HG03521 (cell line): Measurements from ENCODE around the gene PROS1.
A peak's percentile ranks its signal among the peaks of the same experiment; 100 is the strongest.
"Not testable (repeated sequence)": the region's sequence is repeated elsewhere in the genome, so short reads cannot be mapped to it uniquely, and the experiment has no call there.

ENCODE experiments used
- ATAC-seq: cut with Tn5 transposase; IDR thresholded peaks from one replicate; pipeline ENCODE4 v1.9.1; 2021; ENCODE audit warnings: mild to moderate bottlenecking, moderate library complexity; ENCODE audit not compliant: unreplicated experiment

Gene PROS1

DNA sequence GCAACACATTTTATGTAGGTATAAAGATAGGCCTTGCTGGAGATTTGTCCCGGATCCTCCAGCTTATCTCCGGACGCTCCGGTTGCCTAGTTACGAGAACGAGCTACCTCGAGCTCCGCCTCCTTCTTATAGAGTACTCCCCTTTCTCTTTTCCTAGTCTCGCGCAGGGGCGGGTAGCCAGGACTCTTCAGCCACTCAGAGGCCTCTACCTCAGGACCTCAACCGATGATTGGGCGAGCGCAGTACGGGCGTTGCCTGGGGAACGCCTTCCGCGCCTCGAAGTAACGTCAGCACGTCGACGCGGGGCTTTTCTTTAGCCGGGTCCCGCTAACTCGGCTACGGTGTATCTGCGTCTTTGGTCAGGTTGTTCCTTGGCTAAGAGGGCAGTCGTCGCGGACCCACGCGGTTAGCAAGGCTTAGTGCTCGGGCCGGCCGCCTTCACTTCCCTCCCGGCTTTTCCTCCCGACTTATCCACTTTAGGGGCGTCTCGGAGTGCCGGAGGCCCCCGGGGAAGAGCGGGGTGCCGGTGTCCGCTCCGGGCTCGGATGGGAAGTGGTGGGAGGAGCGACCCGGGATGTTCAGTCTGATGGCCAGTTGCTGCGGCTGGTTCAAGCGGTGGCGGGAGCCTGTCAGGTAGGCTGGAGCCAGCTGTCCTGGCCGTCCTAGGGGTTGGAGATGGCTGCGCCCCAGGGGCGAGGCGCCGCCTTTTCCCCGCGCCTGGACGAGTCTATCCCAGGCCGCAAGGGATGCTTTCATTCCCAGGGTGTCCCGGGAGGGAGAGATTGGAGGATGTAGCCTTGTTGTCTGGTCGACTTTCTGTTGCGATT lies 6.4 kb upstream of the PROS1 start, which contains the start of gene ARL13B:
Gene ARL13B, plus strand, starts transcription at position 306 of the 827 bp plus-strand sequence. Its CDS starts 269 bp downstream, at position 575.
- ATAC-seq = peak; percentile 100

DNA sequence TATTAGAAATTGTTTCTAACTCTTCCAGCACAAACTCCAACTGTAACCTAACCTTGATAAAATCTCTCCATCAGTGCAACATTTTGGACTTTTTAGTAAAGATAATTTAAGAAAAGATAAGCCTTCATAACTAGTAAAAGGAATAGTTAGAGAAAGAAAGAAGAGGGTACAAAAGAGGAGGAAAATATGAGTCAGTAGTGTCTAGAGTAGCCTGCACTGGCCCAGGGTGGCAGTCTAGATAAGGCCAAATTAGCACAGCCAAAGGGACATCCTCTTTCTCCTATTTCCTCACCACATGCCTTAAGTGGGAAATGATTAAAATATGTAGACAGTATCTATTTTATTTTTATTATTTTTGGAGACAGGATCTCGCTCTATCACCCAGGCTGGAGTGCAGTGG lies 3.7 kb downstream of the PROS1 start:
- ATAC-seq = no peak

DNA sequence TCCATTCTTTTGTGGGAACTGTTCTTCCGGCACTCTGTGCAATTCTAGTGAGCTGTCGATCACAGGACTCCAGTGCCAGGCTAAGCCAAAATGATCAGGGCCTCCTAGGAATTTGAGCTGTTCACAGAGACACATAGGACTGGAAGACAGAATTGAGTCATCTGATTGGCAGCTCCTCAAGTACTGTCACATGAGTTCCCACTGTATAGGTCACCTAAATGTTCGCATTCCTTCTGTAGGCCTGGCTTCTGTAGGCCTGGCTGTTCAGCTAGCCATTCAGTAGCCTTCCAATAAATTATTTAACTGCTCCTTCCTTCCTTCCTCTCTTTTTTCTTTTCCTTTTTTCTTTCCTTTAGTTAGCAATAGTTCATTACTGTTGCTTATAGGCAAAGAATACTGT lies 4.3 kb downstream of the PROS1 start:
- no peak for ATAC-seq

DNA sequence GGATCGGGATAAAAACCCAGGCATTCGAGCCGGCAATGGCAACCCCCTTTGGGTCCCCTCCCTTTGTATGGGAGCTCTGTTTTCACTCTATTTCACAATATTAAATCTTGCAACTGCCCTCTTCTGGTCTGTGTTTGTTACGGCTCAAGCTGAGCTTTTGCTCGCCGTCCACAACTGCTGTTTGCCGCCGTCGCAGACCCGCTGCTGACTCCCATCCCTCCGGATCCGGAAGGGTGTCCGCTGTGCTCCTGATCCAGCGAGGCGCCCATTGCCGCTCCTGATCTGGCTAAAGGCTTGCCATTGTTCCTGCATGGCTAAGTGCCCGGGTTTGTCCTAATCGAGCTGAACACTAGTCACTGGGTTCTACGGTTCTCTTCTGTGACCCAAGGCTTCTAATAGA lies 8.6 kb downstream of the PROS1 start:
- not testable (repeated sequence) for ATAC-seq

DNA sequence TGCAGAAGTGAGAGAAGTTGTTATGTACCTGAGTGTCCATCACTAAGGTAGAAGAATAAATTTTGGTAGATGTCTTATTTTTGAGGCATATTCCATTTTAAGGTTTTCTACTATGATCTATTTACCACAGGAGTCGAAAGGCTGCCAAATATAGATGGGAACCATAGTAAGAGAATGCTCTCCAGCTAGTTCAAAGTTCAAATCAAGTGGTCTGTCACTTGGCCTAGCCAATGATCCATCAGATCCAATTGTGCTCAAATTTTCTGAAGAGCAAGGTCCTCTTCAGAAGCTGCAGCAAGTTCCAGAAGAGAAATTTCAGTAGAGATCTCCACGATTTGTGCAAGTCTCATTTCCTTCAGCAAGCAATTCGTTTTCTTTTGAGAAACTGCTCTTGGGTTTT lies 10.9 kb downstream of the PROS1 start:
- ATAC-seq = no peak

DNA sequence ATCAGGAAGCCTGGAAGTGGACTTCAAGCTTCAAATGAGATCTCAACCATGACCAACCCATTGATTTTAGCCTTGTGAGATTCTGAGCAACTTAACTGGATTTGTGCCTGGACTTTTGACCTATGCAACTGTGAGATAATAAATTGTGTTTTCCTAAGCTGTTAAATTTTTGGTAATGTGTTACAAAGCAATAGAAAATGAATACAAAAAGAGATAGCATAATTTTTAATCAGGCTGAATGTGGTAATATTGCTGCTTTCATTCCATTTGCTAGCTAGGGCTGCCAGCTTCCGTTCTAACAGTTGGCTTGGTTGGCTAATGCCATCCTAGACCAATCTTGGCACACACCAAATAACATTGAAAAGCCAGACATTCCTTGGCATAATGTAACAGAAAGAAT lies 12.2 kb downstream of the PROS1 start:
- no peak for ATAC-seq

DNA sequence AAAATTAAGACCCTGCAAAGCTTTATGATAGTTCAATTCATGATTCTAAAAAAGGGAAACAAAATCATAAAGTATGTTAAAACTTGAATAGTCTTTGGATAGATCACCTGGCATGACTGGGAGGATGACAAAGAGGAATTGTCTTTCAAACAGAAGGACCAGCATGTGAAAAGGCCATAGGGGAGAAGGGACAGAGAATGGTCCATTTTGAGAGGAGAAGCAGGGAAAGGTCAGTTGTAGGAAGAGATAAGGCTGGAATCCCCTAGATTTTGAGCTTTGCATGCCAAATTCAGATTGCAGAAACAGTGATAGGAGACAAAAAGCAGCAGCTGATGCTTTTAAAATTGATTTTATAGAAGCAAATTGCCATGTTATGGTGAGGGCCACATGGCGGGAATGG lies 12.7 kb downstream of the PROS1 start:
- no peak for ATAC-seq

DNA sequence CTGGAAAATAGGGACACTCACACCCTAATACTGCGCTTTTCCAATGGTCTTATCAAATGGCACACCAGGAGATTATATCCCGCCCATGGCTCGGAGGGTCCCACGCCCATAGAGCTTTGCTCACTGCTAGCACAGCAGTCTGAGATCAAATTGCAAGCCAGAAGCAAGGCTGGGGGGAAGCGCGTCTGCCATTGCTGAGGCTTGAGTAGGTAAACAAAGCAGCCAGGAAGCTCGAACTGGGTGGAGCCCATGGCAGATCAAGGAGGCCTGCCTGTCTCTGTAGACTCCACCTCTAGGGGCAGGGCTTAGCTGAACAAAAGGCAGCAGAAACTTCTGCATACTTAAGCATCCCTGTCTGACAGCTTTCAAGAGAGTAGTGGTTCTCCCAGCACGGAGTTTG lies 23.7 kb downstream of the PROS1 start:
- not testable (repeated sequence) for ATAC-seq

DNA sequence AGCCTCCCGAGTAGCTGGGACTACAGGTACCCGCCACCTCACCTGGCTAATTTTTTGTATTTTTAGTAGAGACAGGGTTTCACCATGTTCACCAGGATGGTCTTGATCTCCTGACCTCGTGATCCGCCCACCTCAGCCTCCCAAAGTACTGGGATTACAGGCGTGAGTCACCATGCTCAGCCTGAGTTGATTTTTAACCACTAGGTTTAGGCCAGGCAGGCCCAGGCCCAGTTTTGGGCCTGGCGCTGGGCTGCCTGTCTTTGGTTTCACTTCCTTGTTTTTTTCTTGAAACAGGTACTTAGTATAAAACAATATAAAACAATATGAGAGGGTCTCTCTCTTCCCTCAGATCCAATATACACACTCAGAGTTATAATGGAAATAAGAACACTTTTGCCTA lies 36.2 kb downstream of the PROS1 start:
- not testable (repeated sequence) for ATAC-seq

DNA sequence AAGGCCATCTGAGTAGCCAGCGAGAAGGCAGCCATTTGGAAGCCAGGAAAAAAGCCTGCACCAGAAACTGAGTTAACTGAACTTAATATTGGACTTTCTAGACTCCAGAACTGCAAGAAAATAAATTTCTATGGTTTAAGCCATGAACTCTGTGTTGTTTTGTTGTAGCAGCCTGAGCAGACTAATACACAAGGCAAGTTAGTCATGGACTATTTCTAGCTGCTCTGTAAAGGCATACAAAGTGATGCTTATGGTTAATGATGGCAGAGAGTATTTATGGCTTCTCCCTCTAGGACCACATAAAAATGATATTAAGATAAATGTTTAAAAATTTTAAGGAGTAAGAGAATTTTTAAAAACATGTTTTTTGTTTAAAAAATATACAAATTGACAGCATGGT lies 37.1 kb downstream of the PROS1 start:
- no peak for ATAC-seq

DNA sequence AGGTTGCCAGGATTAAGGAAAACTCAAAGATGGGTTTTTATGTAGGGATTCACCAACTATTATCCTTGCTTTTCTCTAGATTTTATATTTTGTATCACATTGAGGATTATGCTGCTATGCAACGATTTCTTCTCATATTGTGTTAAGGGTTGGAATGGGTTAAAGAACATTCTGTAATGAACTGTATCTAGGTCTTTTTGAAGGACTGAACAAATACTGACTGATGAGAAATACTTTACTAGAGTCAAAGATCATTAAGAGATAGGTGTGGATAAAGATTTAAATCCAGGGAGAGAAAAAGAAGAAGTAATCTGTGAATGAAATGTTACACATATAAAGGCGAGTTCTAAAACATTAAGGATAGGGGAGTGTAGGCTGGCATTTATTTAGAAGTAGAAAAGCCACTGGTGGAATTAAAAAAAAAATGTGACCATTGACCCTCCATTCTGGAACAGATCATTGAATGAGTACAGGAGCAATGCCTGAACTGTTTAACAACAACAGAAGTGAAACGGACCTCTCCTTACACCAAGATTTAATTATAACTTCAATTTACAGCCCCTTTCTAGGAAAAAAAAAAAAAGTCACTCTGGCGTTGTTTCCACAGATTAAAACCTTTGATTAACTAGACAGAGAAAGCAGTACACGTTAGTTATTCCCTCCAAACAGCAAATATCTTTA lies 39.2 kb downstream of the PROS1 start:
- no peak for ATAC-seq

DNA sequence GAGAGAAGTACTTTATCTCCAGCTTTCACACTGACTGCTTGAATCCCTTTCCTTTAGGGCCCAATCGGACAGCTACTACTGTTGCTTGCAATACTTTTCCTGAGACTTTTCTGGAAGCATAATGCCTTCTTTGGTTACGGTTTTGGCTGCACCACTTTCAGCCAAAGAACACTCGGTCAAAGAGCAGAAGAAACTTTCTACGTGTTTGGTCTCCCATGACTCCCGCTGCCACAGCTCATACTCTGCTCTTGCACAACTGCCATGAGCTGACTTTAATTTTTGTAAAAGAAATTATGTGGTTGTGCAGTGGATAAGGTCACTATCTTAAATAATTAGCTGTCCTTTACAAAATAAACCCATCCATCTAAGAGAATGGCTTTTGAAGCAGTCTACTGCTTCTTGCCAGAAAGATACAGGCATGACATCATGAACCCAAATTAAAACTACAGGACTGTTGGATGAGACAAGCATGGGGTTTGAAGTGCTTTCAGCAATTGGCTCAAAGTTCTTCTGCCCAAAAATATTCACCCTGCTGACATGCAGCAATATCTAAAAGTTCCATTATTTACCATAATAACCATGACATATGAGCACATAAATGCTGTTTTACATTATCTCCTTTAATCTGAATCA lies 42.0 kb downstream of the PROS1 start:
- no peak for ATAC-seq

DNA sequence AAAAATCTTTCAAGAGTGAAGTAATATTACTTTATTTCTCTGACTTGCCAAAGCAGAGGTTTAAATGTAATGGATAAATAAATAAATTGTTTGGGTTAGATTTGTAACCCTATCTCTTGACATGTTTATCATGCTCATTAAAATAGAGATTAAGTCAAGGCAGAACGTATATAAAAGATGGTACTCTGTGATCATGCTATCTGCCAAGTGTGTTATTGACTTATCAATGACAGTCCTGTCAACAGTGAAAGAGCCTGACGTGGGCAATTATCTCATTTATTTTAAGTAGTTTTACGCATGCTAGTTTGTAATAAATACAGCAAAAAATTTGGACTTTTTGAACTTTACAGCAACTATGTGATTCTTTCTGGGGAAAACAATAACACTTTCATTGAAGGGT lies 43.7 kb downstream of the PROS1 start:
- no peak for ATAC-seq

DNA sequence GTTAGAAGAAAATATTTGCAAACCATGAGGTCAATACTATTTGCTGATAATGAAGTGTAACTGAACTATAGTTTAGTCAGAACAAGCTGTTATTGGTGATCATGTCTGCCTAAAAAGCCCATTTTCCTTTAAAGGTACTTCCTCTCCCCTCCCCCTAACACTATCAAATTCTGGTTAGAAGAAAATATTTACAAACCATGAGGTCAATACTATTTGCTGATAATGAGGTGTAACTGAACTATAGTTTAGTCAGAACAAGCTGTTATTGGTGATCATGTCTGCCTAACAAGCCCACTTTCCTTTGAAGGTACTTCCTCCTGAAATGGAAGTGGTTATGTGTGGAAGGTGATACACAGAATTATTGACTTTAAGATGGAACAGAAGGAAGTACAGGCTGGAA lies 46.9 kb downstream of the PROS1 start:
- ATAC-seq = no peak

DNA sequence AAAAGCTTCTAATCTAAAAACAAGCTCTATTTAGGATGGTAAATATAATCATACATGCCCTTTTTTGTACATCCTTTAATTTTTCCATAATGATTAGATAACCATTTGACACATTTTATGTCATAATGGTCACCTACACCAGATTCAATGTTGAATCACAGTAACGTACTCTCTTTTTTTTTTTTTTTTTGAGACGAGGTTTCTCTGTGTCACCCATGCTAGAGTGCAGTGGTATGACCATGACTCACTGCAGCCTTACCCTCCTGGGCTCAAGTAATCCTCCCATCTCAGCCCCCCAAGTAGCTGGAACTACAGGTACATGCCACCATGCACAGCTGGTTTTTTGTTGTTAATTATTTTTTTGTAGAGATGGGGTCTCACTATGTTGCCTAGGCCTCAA lies 49.2 kb downstream of the PROS1 start:
- ATAC-seq = no peak

DNA sequence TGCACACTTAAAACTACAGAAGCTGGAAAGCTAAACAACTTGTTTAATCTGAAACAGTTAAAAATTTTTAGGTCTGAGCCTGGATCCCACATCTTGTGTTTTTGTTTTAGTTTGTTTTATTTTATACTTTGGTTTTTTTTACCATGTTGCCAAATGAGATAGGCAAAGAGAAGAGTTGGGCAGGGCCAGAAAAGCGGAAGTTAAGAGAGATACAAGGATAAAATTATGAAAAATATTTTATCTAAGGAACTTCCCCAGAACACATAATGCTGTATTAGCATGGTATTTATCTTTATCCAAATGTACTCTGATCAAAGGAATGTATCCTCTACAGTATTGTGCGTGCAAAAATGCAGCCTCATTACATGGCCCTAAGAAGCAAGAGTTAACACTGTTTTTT lies 50.7 kb downstream of the PROS1 start:
- no peak for ATAC-seq

DNA sequence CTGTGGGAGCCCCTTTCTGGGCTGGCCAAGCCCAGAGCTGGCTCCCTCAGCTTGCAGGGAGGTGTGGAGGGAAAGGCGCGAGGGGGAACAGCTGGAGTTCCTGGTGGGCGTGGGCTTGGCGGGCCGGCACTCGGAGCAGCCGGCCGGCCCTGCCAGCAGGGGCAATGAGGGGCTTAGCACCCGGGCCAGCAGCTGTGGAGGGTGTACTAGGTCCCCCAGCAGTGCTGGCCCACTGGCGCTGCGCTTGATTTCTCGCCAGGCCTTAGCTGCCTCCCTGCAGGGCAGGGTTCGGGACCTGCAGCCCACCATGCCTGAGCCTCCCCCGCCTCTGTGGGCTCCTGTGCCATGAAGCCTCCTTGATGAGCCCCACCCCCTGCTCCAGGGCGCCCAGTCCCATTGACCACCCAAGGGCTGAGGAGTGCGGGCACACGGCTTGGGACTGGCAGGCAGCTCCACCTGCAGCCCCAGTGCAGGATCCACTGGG lies 56.1 kb downstream of the PROS1 start:
- ATAC-seq = not testable (repeated sequence)

DNA sequence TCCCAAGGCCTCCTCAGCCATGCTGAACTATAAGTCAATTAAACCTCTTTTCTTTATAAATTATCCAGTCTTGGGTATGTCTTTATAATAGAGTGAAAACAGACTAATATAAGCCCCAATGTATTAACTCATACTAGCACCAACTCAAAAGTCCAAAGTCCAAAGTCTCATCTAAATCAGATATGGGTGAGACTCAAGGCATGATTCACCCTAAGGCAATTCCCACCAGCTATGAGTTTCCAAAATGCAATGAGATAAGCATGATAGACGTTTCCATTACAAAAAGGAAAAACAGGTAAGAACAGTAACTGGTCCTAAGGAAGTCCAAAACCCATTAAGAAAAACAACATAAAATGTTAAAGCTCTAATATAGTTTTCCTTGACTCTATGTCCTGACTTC lies 60.1 kb downstream of the PROS1 start:
- not testable (repeated sequence) for ATAC-seq

DNA sequence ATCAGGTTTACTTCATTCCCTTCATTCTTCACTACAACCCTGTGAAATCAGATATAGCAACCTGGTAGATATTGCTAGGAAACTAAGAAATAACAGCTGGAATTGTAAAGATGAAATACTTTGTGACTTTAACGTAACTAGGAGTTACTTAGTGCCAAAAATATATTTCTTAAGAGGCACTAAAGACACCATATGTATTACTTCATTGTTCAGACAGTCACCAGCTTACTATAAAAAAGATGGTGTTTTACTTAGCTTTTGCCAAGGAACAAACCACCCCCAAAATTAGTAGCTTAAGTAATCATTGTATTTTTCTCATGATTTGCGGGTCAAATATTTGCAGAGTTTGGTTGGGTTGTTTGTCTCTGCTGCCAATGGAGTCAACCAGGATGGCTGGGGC lies 62.5 kb downstream of the PROS1 start:
- no peak for ATAC-seq

DNA sequence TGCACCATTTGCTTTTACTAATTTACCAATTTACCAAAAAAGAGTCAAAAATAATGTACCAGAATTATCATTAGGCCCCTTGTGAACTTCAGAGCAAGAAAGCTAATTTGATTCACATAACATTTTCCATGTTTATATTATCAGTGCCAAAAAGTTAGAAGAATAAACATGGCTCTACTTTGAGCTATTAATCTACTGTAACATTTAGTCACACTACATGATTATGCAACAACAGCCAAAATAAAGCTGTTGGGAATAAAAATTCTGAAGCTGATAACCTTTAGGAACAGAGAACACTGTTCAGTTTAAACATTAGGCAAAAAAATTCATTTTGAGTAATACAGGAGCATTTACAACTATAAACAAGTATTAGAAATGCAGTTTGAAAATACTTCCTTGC lies 63.6 kb downstream of the PROS1 start:
- no peak for ATAC-seq

DNA sequence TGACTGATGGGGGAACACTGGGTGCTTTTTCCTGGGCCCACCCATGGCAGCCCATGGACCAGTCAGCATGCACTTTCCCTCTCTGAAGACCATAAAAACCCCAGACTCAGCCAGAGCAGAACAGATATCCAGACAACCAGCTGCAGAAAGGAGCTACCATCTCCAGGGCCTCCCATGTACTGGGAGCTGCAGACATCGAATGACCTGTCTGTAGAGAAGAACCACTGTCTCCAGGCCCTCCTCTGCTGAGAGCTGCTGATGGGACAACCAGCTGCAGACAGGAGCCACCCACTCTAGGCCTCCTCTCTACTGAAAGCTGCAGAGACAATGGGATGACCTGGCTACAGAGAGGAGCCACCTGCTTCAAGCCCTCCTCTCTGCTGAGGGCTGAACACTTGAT lies 66.6 kb downstream of the PROS1 start:
- no peak for ATAC-seq

DNA sequence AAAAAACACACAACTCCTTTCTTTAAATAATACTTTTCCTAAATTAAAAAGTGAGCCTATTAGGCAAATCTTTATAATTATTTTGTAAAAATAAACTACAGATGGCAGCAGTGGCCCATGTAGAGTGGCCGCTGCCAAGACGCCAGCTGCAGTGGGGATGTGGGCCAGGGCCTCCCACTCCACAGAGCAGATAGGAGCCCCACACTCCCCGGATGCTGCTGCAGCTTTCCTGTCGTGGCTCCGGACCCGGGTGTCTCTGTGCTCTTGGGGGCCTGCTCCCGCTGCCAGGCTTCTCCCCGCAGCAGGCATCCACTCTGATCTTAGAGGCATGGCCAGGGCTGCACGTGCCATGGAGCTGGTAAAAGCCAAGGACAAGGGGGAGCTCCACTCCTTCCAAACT lies 67.5 kb downstream of the PROS1 start:
- ATAC-seq = no peak
